WTC11 (cell line): ENCODE measurements around the gene TNFAIP2. TPM values are rescaled to one million over a fixed set of nuclear protein-coding genes. Genes with fewer than 3 reads are reported as not detected.
A peak's percentile ranks its signal among the peaks of the same experiment; 100 is the strongest.

ENCODE experiments used
- ATAC-seq: fragments of 200-7000 bp; cut with Tn5 transposase; 2 replicates; pipeline ENCODE4 v1.10.0; 2021; ENCODE audit warnings: mild to moderate bottlenecking, moderate library complexity
- CTCF ChIA-PET: fragments of 300-600 bp; sonication (Branson Sonifier 250); formaldehyde crosslinking; loops from one replicate; lab custom pipeline; 2021; ENCODE audit warnings: antibody characterized with exemption; lab: Charles Lee
- POLR2A ChIA-PET: fragments of 350-600 bp; sonication (Branson Sonifier 250); formaldehyde crosslinking; loops from one replicate; lab custom pipeline; 2021; ENCODE audit warnings: antibody characterized with exemption; lab: Charles Lee
- DNase-seq: peaks from one replicate; pipeline ENCODE4 v3.0.0; 2021; ENCODE audit warnings: low spot score
- H3K27ac Mint-ChIP-seq: 2 replicates; pipeline ENCODE4 v1.8.0; 2021; ENCODE audit warnings: mixed read lengths
- H3K27me3 Mint-ChIP-seq: 2 replicates; pipeline ENCODE4 v1.8.0; 2021; ENCODE audit warnings: low read depth, mild to moderate bottlenecking, moderate library complexity, mixed read lengths
- H3K36me3 Mint-ChIP-seq: 2 replicates; pipeline ENCODE4 v1.8.0; 2021; ENCODE audit warnings: mixed read lengths
- H3K4me1 Mint-ChIP-seq: 2 replicates; pipeline ENCODE4 v1.8.0; 2022; ENCODE audit warnings: mixed read lengths
- H3K4me3 Mint-ChIP-seq: 2 replicates; pipeline ENCODE4 v1.8.0; 2021; ENCODE audit warnings: mild to moderate bottlenecking, moderate library complexity, mixed read lengths
- H3K9me3 Mint-ChIP-seq: 2 replicates; pipeline ENCODE4 v1.8.0; 2021; ENCODE audit warnings: mixed read lengths
- AFF4 ChIP-seq: sonication (generic); formaldehyde crosslinking; IDR thresholded peaks from 2 replicates; pipeline ENCODE4 v1.8.1; 2023; ENCODE audit warnings: mild to moderate bottlenecking, missing genetic modification reagents, borderline replicate concordance
- E2F4 ChIP-seq: sonication (generic); formaldehyde crosslinking; IDR thresholded peaks from 2 replicates; pipeline ENCODE4 v1.8.1; 2022; ENCODE audit warnings: low read depth, mild to moderate bottlenecking, moderate library complexity, missing genetic modification reagents, borderline replicate concordance
- ELF4 ChIP-seq: sonication (generic); formaldehyde crosslinking; IDR thresholded peaks from 2 replicates; pipeline ENCODE4 v1.8.1; 2022; ENCODE audit warnings: low read depth, mild to moderate bottlenecking, moderate library complexity, missing genetic modification reagents
- ETV6 ChIP-seq: sonication (generic); formaldehyde crosslinking; IDR thresholded peaks from 2 replicates; pipeline ENCODE4 v1.8.1; 2022; ENCODE audit warnings: mild to moderate bottlenecking, missing genetic modification reagents
- GTF2I ChIP-seq: fragments of 250-450 bp; sonication (Bioruptor Pico); conservative IDR thresholded peaks from 2 replicates; pipeline ENCODE4 v1.4.0; 2021; ENCODE audit warnings: mild to moderate bottlenecking
- HMGA2 ChIP-seq: fragments of 250-450 bp; sonication (Bioruptor Pico); IDR thresholded peaks from 2 replicates; pipeline ENCODE4 v1.4.0; 2021; ENCODE audit warnings: mild to moderate bottlenecking, moderate library complexity
- JUN ChIP-seq: sonication (generic); formaldehyde crosslinking; IDR thresholded peaks from 2 replicates; pipeline ENCODE4 v1.8.0; 2023; ENCODE audit warnings: mild to moderate bottlenecking, missing genetic modification reagents
- MAX ChIP-seq: sonication (generic); formaldehyde crosslinking; IDR thresholded peaks from 2 replicates; pipeline ENCODE4 v1.8.0; 2022; ENCODE audit warnings: mild to moderate bottlenecking, missing genetic modification reagents
- RELA ChIP-seq: sonication (generic); formaldehyde crosslinking; IDR thresholded peaks from 2 replicates; pipeline ENCODE4 v1.8.1; 2022; ENCODE audit warnings: missing genetic modification reagents, mild to moderate bottlenecking, borderline replicate concordance
- SMAD3 ChIP-seq: sonication (generic); formaldehyde crosslinking; IDR thresholded peaks from 2 replicates; pipeline ENCODE4 v1.8.0; 2022; ENCODE audit warnings: missing genetic modification reagents, mild to moderate bottlenecking, borderline replicate concordance
- SMAD4 ChIP-seq: sonication (generic); formaldehyde crosslinking; IDR thresholded peaks from 2 replicates; pipeline ENCODE4 v1.8.0; 2022; ENCODE audit warnings: mild to moderate bottlenecking, missing genetic modification reagents
- TCF7 ChIP-seq: sonication (generic); formaldehyde crosslinking; IDR thresholded peaks from 2 replicates; pipeline ENCODE4 v1.8.0; 2022; ENCODE audit warnings: mild to moderate bottlenecking, low read depth, missing genetic modification reagents, moderate library complexity
- ZNF138 ChIP-seq: sonication (generic); formaldehyde crosslinking; conservative IDR thresholded peaks from 2 replicates; pipeline ENCODE4 v1.8.1; 2022; ENCODE audit warnings: mild to moderate bottlenecking, moderate library complexity, missing genetic modification reagents
- ZNF219 ChIP-seq: sonication (generic); formaldehyde crosslinking; IDR thresholded peaks from 2 replicates; pipeline ENCODE4 v1.8.0; 2023; ENCODE audit warnings: missing genetic modification reagents, mild to moderate bottlenecking, borderline replicate concordance
- total RNA-seq: library from RNA; stranded (reverse); gene quantifications from 3 replicates; pipeline ENCODE4 v1.2.3, GENCODE V29; 2021
- TF ChIP-seq, protein P1 (sequence below): fragments of 250-450 bp; sonication (Bioruptor Pico); IDR thresholded peaks from 2 replicates; pipeline ENCODE4 v1.9.0; 2021; ENCODE audit warnings: mild to moderate bottlenecking

TNFAIP2 gene
- total RNA-seq, 1 experiment from 2014 or later: 24.1 TPM

DNA sequence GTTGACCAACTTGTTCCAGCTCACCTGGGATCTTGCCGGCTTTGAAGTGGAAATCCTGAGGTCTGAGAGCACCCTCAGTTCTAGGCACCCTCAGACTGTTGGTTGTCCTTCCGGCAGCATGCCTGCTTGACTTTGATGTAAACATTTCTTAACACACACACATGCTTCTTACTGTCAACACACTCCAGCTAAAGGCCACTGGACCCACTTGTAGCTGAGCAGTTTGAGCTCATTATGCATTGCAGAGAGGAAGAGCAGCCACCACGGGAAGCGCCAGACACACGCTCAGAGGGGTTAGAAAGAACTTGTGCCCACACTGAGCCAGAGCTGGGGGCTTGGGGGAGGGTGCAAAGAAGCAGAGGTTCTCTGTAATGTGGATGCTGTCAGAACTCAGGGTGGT lies 55.8 kb downstream of the TNFAIP2 start:
- Mint-ChIP-seq H3K27me3 (peaks cover 14% of the 10 kb centered on the region; the same call in 1 of the 2 replicates), H3K9me3 (peaks cover 20% of the 10 kb centered on the region), H3K27ac (no peak overlapping the region), H3K36me3 (peaks cover 15% of the 10 kb centered on the region), H3K4me1 (no peaks in the 10 kb centered on the region), H3K4me3 (no peak overlapping the region)
- DNase-seq (no peak), ATAC-seq (no peak)
- CTCF ChIA-PET: interaction anchor here (0.7 to 1.5 kb wide), 4 partner anchors 39 to 74 kb away, joined by 3 to 12 read pairs (median 6); partner anchors contain the start of gene TNFAIP2
- TF ChIP-seq SMAD3 (CRISPR knock-in tag) (no peak), TCF7 (no peak), RELA (CRISPR knock-in tag) (no peak), ELF4 (CRISPR knock-in tag) (no peak)
- TF ChIP-seq, protein P1, sequence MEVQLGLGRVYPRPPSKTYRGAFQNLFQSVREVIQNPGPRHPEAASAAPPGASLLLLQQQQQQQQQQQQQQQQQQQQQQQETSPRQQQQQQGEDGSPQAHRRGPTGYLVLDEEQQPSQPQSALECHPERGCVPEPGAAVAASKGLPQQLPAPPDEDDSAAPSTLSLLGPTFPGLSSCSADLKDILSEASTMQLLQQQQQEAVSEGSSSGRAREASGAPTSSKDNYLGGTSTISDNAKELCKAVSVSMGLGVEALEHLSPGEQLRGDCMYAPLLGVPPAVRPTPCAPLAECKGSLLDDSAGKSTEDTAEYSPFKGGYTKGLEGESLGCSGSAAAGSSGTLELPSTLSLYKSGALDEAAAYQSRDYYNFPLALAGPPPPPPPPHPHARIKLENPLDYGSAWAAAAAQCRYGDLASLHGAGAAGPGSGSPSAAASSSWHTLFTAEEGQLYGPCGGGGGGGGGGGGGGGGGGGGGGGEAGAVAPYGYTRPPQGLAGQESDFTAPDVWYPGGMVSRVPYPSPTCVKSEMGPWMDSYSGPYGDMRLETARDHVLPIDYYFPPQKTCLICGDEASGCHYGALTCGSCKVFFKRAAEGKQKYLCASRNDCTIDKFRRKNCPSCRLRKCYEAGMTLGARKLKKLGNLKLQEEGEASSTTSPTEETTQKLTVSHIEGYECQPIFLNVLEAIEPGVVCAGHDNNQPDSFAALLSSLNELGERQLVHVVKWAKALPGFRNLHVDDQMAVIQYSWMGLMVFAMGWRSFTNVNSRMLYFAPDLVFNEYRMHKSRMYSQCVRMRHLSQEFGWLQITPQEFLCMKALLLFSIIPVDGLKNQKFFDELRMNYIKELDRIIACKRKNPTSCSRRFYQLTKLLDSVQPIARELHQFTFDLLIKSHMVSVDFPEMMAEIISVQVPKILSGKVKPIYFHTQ (CRISPR knock-in tag): no peak
- POLR2A ChIA-PET: no interaction called here

GRCh38 chr14:103180331-103180730 lies 57.1 kb downstream of the TNFAIP2 start:
- peaks cover 8% of the 10 kb centered on the region for H3K9me3 Mint-ChIP-seq
- H3K27me3 Mint-ChIP-seq: peaks cover 3% of the 10 kb centered on the region; the same call in 1 of the 2 replicates
- ChIA-PET CTCF (interaction anchor here (1.0 kb wide), 1 partner anchor 102 kb away, joined by 3 read pairs; no protein-coding TSS in a partner anchor), POLR2A (interaction anchor here (0.6 kb wide), 1 partner anchor 503 kb away, joined by 3 read pairs; no protein-coding TSS in a partner anchor)
- TF ChIP-seq ZNF219 (CRISPR knock-in tag) (no peak), ETV6 (no peak), ZNF138 (CRISPR knock-in tag) (no peak), E2F4 (CRISPR knock-in tag) (no peak), JUN (CRISPR knock-in tag) (no peak), HMGA2 (CRISPR knock-in tag) (no peak), SMAD4 (CRISPR knock-in tag) (no peak), MAX (no peak), RELA (CRISPR knock-in tag) (no peak)
- no peak overlapping the region for H3K4me3 Mint-ChIP-seq
- no peak for ATAC-seq
- H3K27ac Mint-ChIP-seq: no peak overlapping the region
- H3K4me1 Mint-ChIP-seq: no peaks in the 10 kb centered on the region
- no peak for DNase-seq
- peaks cover 4% of the 10 kb centered on the region for H3K36me3 Mint-ChIP-seq

DNA sequence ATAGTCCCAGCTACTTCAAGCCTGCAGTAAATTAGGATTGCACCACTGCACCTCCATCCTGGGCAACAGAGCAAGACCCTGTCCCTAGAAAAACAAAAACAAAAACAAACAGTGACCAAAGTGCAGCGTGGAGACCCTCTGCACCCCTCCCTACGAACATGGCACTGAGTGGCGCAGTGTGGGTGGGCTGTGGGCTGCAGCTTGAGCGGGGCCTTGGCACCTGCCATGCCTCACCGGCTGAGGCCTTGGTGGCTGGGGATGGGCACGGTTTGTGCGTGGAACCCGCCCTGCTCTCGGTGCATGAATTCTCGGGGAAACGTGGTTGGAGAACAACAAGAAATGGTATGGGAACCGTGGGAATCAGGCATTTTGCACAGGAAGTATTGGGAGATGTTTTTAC lies 60.8 kb downstream of the TNFAIP2 start:
- ATAC-seq (no peak), DNase-seq (no peak)
- CTCF ChIA-PET: interaction anchor here (1.3 to 4.9 kb wide), 3 partner anchors 79 to 109 kb away, joined by 7 to 38 read pairs (median 14); no protein-coding TSS in a partner anchor
- Mint-ChIP-seq H3K4me3 (no peak overlapping the region), H3K4me1 (peaks cover 27% of the 10 kb centered on the region), H3K27ac (peak overlapping the region; percentile 63), H3K36me3 (no peaks in the 10 kb centered on the region), H3K27me3 (peaks cover 19% of the 10 kb centered on the region), H3K9me3 (no peaks in the 10 kb centered on the region)
- TF ChIP-seq AFF4 (CRISPR knock-in tag) (no peak), GTF2I (CRISPR knock-in tag) (no peak)
- POLR2A ChIA-PET: no interaction called here
